PC-9 (cell line): ENCODE data around the gene HS6ST3.

Experiments
- CTCF ChIP-seq: fragments of 200-600 bp; sonication (generic); conservative IDR thresholded peaks from 2 replicates; pipeline ENCODE4 v1.6.1; 2017; ENCODE audit warnings: mixed run types, antibody characterized with exemption, mild to moderate bottlenecking, moderate library complexity
- EZH2 ChIP-seq: fragments of 200-600 bp; sonication (generic); IDR thresholded peaks from 2 replicates; pipeline ENCODE4 v1.8.0; 2017; ENCODE audit warnings: antibody characterized with exemption, low read depth

- TF ChIP-seq CTCF (no peak), EZH2 (no peak)
Measured at GRCh38 chr13:96377835-96378234, 287.9 kb downstream of the HS6ST3 start.
